ENCODE results near the gene CYP11A1.

GRCh38 chr15:74301583-74302361 lies 65.7 kb downstream of the CYP11A1 start:
- no peak for TF ChIP-seq CTCF (conservative IDR thresholded peaks at IDR 0.05; ENCODE audit: low read length)
- no peak for TF ChIP-seq EZH2phosphoT487 (IDR thresholded peaks at IDR 0.05; ENCODE audit: borderline replicate concordance)
